OCI-LY3 (cell line): ENCODE results near the gene TMSB10.

Source experiments
- H2AFZ ChIP-seq: fragments of 200-600, 300-600 bp; shearing (Covaris generic); 2 replicates; pipeline ENCODE4 v1.6.0; 2014; ENCODE audit warnings: antibody characterized with exemption, low read depth, low read length
- H3K27ac ChIP-seq: fragments of 200-600, 300-600 bp; sonication (generic); 2 replicates; pipeline ENCODE4 v1.5.1; 2014; ENCODE audit warnings: mild to moderate bottlenecking, low read length, moderate library complexity, mixed read lengths
- H3K27me3 ChIP-seq: fragments of 200-600, 300-600 bp; sonication (generic); 2 replicates; pipeline ENCODE4 v1.6.1; 2014; ENCODE audit warnings: low read depth, low read length, mixed read lengths
- H3K36me3 ChIP-seq: fragments of 200-600, 300-600 bp; sonication (generic); replicated peaks from 2 replicates; pipeline ENCODE3; 2014; ENCODE audit warnings: low read depth, low read length, mixed read lengths
- H3K4me1 ChIP-seq: fragments of 300-600, 200-600 bp; sonication (generic); 2 replicates; pipeline ENCODE4 v1.6.1; 2014; ENCODE audit warnings: low read length, mixed read lengths
- H3K4me2 ChIP-seq: fragments of 200-600, 300-600 bp; sonication (generic); 2 replicates; pipeline ENCODE4 v1.6.1; 2014; ENCODE audit warnings: low read length, mixed read lengths
- H3K4me3 ChIP-seq: fragments of 300-600, 200-600 bp; sonication (generic); 2 replicates; pipeline ENCODE4 v1.5.1; 2014; ENCODE audit warnings: antibody characterized with exemption, mild to moderate bottlenecking, low read length, moderate library complexity
- H3K79me2 ChIP-seq: fragments of 300-600, 200-600 bp; shearing (Covaris generic); 2 replicates; pipeline ENCODE4 v1.6.1; 2014; ENCODE audit warnings: mild to moderate bottlenecking, low read length, mixed read lengths
- H3K9ac ChIP-seq: fragments of 300-600, 200-600 bp; shearing (Covaris generic); 2 replicates; pipeline ENCODE4 v1.6.0; 2014; ENCODE audit warnings: mild to moderate bottlenecking, low read length, moderate library complexity
- H3K9me3 ChIP-seq: fragments of 200-600, 300-600 bp; shearing (Covaris generic); 2 replicates; pipeline ENCODE4 v1.6.1; 2014; ENCODE audit warnings: low read length, mixed read lengths; ENCODE audit not compliant: insufficient read depth
- H4K20me1 ChIP-seq: fragments of 200-600, 300-600 bp; sonication (generic); 2 replicates; pipeline ENCODE4 v1.6.1; 2016; ENCODE audit warnings: low read length, mixed read lengths; ENCODE audit not compliant: insufficient read depth
- CTCF ChIP-seq: fragments of 200-600, 300-600 bp; sonication (generic); IDR thresholded peaks from 2 replicates; pipeline ENCODE4 v1.5.1; 2014; ENCODE audit warnings: antibody characterized with exemption, low read length, low read depth
- EZH2phosphoT487 ChIP-seq: fragments of 200-600 bp; shearing (Covaris generic); IDR thresholded peaks from 2 replicates; pipeline ENCODE4 v1.6.1; 2018; ENCODE audit warnings: antibody characterized with exemption, mixed run types, low read depth

TMSB10 gene

DNA sequence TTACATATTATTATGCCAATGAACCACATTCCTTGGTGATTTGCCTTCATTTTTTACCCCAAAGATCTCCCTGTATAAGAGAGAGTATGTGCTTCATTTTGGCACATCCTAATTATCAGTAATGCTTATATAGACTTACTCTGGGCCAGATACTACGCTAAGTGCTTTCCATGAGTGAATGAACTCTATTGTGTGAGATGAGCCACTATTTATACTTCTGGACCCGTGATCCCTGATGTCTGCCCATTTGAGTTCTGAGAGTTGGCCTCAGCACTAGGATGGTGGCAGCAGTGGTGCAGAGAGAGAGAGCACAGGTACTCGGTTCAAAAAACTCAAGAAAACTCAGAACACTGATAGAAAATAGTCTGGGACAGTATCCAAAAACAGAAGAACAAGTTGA is 48.1 kb downstream of the TMSB10 start:
- H3K4me3 ChIP-seq, result no peak overlapping the region
- H3K4me2 ChIP-seq, result no peak overlapping the region
- no peaks in the 10 kb centered on the region for H3K27me3 ChIP-seq
- H3K4me1 ChIP-seq, result peaks cover 16% of the 10 kb centered on the region
- H4K20me1 ChIP-seq, result no peaks in the 10 kb centered on the region
- no peak overlapping the region for H3K27ac ChIP-seq
- H3K79me2 ChIP-seq, result no peaks in the 10 kb centered on the region
- H3K36me3 ChIP-seq, result no peaks in the 10 kb centered on the region
- H3K9me3 ChIP-seq, result no peaks in the 10 kb centered on the region
- TF ChIP-seq EZH2phosphoT487, result no peak
- no peak for TF ChIP-seq CTCF
- H3K9ac ChIP-seq, result no peak overlapping the region
- no peak overlapping the region for H2AFZ ChIP-seq

DNA sequence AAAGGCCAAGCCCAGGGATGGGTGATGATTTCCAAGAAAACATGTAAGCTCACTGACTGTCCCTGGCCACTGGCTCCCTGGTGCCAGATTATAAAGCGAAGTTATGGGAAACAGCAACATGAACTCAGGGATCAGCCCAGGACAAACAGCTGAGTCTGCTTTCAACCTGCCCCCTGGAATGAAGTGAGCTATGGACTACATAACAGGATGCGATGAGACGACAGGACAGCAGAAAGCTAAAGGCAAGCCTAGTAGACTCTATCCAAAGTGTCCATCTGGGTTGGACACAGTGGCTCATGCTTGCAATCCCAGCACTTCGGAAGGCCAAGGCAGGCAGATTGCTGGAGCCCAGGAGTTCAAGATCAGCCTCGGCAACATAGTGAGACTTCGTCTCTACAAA is 48.9 kb downstream of the TMSB10 start:
- no peak overlapping the region for H3K4me3 ChIP-seq
- H3K4me2 ChIP-seq, result no peak overlapping the region
- H4K20me1 ChIP-seq, result no peaks in the 10 kb centered on the region
- no peaks in the 10 kb centered on the region for H3K79me2 ChIP-seq
- no peak for TF ChIP-seq EZH2phosphoT487
- TF ChIP-seq CTCF, result no peak
- no peak overlapping the region for H2AFZ ChIP-seq
- H3K9ac ChIP-seq, result no peak overlapping the region
- no peaks in the 10 kb centered on the region for H3K27me3 ChIP-seq
- H3K36me3 ChIP-seq, result no peaks in the 10 kb centered on the region
- H3K27ac ChIP-seq, result no peak overlapping the region
- H3K4me1 ChIP-seq, result peaks cover 18% of the 10 kb centered on the region
- no peaks in the 10 kb centered on the region for H3K9me3 ChIP-seq
